HCEC 1CT (cell line): Measurements from ENCODE around the gene APOBEC3A.
"Not testable (repeated sequence)": the region's sequence is repeated elsewhere in the genome, so short reads cannot be mapped to it uniquely, and the experiment has no call there.

Source experiments
- DNase-seq: peaks from one replicate; pipeline ENCODE4 v3.0.0-alpha.2; 2017

The APOBEC3A gene

GRCh38 chr22:38981992-38982927, 24.9 kb downstream of the APOBEC3A start, which contains the start of gene APOBEC3B:
TSS of gene APOBEC3B (plus strand) at chr22:38982347. CDS start at chr22:38982454, 107 bp downstream.
- DNase-seq, result peak; percentile 77

DNA sequence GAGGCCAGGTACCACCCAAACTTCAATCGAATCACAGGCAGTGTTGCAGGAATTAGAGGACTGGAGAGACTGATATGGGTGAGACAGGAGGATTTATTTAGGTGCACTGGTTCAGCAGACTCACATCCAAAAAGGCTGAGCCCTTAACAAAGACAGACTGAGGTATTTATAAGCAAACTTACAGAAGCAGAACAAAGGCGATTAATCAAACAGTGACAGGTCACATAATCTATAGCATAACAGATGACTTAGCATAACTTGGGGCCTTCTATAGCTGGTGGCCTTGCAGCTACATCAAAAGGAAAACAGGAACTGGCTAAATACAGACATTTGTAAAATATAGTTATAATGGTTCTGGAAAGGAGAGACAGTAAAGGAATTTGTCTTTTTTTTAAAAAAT, 26.8 kb downstream of the APOBEC3A start:
- no peak for DNase-seq

GRCh38 chr22:38984784-38985757, 27.7 kb downstream of the APOBEC3A start:
- DNase-seq, result not testable (repeated sequence)

DNA sequence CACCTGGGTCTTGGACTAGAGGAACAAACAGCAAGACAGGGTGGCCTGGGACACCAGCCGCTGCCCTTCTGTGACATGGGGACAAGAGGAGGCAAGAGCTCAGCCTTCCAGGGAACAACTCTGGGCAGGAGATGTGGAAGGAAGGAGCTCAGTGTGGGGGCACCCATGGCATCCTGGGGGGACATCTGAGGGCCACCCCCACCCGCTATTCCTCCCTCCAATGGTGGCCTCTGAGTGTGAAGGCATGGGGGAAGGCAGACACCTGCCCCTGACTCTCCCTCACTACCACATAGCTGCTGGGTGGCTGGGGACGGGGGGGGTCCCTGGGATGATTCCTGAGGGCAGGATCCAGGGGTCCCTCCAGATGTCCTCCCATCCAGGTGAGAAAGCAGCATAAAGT, 29.2 kb downstream of the APOBEC3A start:
- DNase-seq, result no peak

DNA sequence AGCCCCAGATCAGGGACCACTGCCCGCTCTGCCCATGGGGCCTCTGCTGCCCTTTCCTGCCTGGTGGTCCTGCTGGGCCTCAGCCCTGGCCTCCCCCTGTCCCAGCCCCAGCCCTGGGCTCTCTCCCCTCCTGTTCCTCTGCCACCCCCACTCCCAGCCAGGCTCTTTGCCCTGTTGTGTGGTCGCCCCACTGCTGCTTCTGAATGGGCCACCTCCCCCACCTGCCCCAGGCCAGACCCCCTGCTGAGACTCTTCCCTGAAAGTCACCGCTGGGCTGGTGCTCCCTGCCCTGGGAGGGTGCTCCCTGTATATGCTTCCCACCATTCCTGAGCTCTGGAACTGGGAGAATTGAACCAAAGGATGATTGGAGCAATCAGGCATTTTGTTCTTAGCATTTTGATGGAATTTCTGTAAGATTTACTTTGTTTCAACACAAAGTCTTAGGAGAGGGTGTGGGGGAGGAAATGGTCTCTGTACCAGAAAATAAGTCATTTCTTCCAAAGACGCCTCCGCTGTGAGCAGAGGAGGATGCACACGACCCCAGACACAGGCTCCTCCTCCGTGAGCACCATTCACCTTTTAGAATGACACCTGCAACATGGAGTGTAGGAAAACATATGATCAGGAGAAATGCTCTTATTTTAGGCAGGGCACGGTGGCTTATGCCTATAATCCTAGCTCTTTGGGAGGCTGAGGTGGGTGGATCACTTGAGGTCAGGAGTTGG, 29.9 kb downstream of the APOBEC3A start:
- no peak for DNase-seq

DNA sequence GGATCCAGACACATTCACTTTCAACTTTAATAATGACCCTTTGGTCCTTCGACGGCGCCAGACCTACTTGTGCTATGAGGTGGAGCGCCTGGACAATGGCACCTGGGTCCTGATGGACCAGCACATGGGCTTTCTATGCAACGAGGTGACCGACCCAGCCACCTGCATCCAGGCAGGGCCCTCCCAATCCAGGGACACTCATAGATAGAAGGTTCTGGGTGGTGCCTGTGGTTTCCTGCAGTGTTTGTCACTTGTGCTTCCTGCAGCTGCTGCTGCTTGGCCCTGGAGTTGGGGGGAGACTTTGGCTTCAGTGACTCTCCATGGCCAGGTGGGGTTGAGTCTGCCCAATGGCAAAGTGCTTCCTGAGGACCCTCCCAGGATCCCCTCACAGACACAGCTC, 32.1 kb downstream of the APOBEC3A start:
- DNase-seq, result no peak

- DNase-seq, result not testable (repeated sequence)
These were observed 35.5 kb downstream of the APOBEC3A start for GRCh38 chr22:38992871-38993371.

GRCh38 chr22:38996105-38996504, 38.7 kb downstream of the APOBEC3A start:
- DNase-seq, result no peak

DNA sequence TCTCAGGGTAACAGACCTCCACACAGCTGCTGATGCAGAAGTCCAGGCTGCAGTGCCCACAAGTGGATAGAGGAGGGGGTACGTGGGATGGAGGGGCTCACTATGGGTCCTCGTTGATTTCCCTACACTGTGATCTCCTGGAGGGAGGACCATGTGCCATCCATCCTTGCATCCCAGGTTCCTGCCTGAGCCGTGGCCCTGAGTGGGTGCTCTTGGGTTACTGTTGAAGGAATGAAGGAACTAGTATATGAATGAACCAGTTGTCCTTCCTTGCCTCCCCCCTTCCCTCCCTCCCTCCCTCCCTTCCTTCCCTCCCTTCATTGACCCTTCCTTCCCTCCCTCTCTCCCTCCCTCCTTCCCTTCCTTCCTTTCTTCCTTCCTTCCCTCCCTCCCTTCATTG, 40.1 kb downstream of the APOBEC3A start:
- DNase-seq, result no peak

- DNase-seq, result peak; percentile 84
These were observed 45.8 kb downstream of the APOBEC3A start for GRCh38 chr22:39003165-39003638.

DNA sequence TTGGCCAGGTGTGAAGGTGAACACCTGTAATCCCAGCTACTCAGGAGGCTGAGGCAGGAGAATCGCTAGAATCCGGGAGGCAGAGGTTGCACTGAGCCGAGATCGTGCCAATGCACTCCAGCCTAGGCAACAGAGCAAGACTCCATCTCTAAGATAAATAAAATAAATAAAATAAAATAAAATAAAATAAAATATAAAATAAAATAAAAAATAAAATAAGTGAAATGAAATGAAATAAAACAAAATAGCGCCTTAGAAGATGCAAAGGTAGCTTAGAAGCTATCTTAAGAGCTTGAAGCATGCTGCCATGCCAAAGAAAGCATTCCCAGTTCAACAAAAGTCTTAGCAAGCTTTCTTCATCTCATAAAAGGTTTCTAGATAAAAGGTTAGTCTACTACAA, 49.8 kb downstream of the APOBEC3A start:
- DNase-seq, result no peak

DNA sequence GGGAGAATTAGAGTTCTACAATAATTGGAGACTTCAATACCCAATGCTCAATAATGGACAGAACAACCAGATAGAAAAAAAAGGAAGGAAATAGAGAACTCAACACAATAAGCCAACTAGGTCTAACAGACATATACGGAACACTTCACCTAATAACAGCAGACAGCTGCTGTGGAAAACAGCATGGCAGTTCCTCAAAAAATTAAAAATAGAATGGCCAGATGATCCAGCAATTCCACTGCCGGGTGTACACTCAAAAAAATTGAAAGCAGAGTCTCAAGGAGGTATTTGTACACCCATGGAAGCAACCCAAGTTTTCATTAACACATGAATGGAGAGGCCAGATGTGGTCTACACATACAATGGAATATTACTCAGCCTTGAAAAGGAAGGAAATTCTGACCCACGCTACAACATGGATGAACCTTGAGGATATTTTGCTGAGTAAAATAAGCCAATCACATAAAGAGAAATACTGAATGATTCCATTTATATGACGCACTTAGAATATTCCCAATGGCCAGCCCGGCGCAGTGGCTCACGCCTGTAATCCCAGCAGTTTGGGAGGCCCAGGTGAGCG, 51.0 kb downstream of the APOBEC3A start:
- DNase-seq, result not testable (repeated sequence)

DNA sequence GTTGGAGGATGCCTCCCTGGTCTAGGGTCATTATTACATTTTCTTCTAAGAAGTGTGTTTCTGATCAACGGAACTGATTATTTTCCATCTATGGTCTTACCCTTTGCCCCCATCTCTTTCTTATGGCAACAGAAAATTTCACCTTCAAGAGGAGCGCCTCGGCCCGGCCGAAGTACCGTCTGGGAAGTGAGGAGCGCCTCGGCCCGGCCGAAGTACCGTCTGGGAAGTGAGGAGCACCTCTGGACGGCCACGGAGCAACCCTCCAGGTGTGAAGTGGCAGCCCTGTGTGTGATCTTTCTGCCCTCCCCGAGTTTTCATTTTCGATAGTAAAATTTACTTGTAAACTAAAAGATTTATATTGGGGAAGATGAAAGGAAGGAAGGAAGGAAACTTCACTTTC, 53.5 kb downstream of the APOBEC3A start:
- no peak for DNase-seq
